Erythroblast (primary cell): Measurements from ENCODE around the gene MPHOSPH10.

Source experiments
- GATA1 ChIP-seq: IDR thresholded peaks from 2 replicates; pipeline ENCODE4 v1.6.1; 2011; ENCODE audit warnings: low read depth, mild to moderate bottlenecking, control low read depth, low read length, moderate library complexity
- POLR2A ChIP-seq: IDR thresholded peaks from 2 replicates; pipeline ENCODE4 v1.6.1; 2011; ENCODE audit warnings: mild to moderate bottlenecking, low read length

GRCh38 chr2:71154798-71155197 lies 24.4 kb downstream of the MPHOSPH10 start:
- no peak for TF ChIP-seq POLR2A
- no peak for TF ChIP-seq GATA1
